A673 (cell line): ENCODE data around the gene IFT122. TPM values are rescaled to one million over a fixed set of nuclear protein-coding genes. Genes with fewer than 3 reads are reported as not detected.

Experiments
- BruUV-seq: library from RNA; stranded (reverse); fragments of 400-500 nt; replicated peaks from 2 replicates; lab custom pipeline; 2021; lab: Mats Ljungman, UMichigan
- CTCF ChIA-PET: fragments of 300-600 bp; sonication (Branson Sonifier 250); formaldehyde crosslinking; loops from one replicate; lab custom pipeline; 2022; ENCODE audit warnings: antibody characterized with exemption; lab: Charles Lee
- POLR2A ChIA-PET: fragments of 300-600 bp; sonication (Branson Sonifier 250); formaldehyde crosslinking; loops from one replicate; lab custom pipeline; 2022; ENCODE audit warnings: antibody characterized with exemption; ENCODE audit not compliant: low non-redundant PET; lab: Charles Lee
- DNase-seq: peaks from one replicate; pipeline ENCODE4 v3.0.0-alpha.2; 2015; ENCODE audit warnings: low spot score
- H3K27ac ChIP-seq: fragments of 200-600 bp; sonication (generic); 2 replicates; pipeline ENCODE4 v1.5.1; 2016; ENCODE audit warnings: mixed run types, low read depth, mild to moderate bottlenecking, mixed read lengths, antibody characterized with exemption, low read length; ENCODE audit not compliant: poor library complexity, severe bottlenecking
- H3K27me3 ChIP-seq: fragments of 200-600 bp; sonication (generic); replicated peaks from 2 replicates; pipeline ENCODE4 v1.6.1; 2017; ENCODE audit warnings: mixed run types, low read depth, mild to moderate bottlenecking, mixed read lengths, antibody characterized with exemption, low read length; ENCODE audit not compliant: insufficient read depth, poor library complexity
- H3K36me3 ChIP-seq: fragments of 200-600 bp; sonication (generic); 2 replicates; pipeline ENCODE4 v1.6.1; 2016; ENCODE audit warnings: mixed run types, mild to moderate bottlenecking, mixed read lengths, antibody characterized with exemption, low read length; ENCODE audit not compliant: insufficient read depth, poor library complexity, severe bottlenecking
- H3K4me1 ChIP-seq: fragments of 200-600 bp; sonication (generic); 2 replicates; pipeline ENCODE4 v1.6.1; 2017; ENCODE audit warnings: mixed run types, mild to moderate bottlenecking, mixed read lengths, antibody characterized with exemption, low read length; ENCODE audit not compliant: insufficient read depth, poor library complexity, severe bottlenecking
- H3K4me3 ChIP-seq: fragments of 200-600 bp; sonication (generic); 2 replicates; pipeline ENCODE4 v1.5.1; 2016; ENCODE audit warnings: low read depth, mixed run types, mild to moderate bottlenecking, mixed read lengths, low read length; ENCODE audit not compliant: poor library complexity, severe bottlenecking
- H3K9me3 ChIP-seq: fragments of 200-600 bp; sonication (generic); 2 replicates; pipeline ENCODE4 v1.6.1; 2016; ENCODE audit warnings: mixed run types, low read depth, mild to moderate bottlenecking, mixed read lengths, antibody characterized with exemption, low read length; ENCODE audit not compliant: poor library complexity, severe bottlenecking
- EZH2 ChIP-seq: fragments of 200-600 bp; sonication (generic); IDR thresholded peaks from 2 replicates; pipeline ENCODE4 v1.6.1; 2017; ENCODE audit warnings: borderline replicate concordance, low read depth, mild to moderate bottlenecking, mixed read lengths, antibody characterized with exemption, low read length; ENCODE audit not compliant: poor library complexity, severe bottlenecking
- intact Hi-C: fragments of 100-400 bp; cut with micrococcal nuclease; formaldehyde crosslinking; loops from one replicate; pipeline ENCODE4 v1.10.0; 2022; ENCODE audit not compliant: unreplicated experiment
- total RNA-seq: library from RNA; stranded (reverse); gene quantifications from 2 replicates; pipeline ENCODE4 v1.2.3, GENCODE V29; 2021
- TF ChIP-seq, protein P1 (sequence below): fragments of 300-800, 200-600 bp; sonication (generic); conservative IDR thresholded peaks from 2 replicates; pipeline ENCODE4 v1.5.1; 2017; ENCODE audit warnings: low read depth, mild to moderate bottlenecking, antibody characterized with exemption, low read length, moderate library complexity, mixed read lengths

Gene IFT122
- total RNA-seq, 1 experiment from 2014 or later: 48.2 TPM

DNA sequence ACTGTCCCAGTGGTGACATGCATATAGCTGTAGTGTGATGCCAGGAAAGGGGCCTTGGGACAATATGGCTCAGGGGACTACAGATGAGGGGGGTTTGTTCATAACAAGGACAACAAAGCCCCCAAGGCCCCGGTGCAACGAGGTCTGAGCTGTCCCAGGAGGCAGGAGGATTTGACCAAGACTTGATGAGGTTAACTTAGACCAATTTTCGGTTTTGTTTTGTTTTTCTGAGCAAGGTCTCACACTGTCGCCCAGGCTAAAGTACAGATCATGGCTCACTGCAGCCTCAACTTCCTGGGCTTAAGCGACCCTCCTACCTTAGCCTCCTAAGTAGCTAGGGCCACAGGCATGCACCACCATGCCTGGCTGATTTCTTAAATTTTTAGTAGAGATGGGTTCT lies 35.4 kb upstream of the IFT122 start:
- Histone ChIP-seq H3K27ac (no peak overlapping the region), H3K27me3 (no peaks in the 10 kb centered on the region), H3K4me1 (no peaks in the 10 kb centered on the region), H3K4me3 (no peak overlapping the region), H3K36me3 (no peaks in the 10 kb centered on the region), H3K9me3 (no peaks in the 10 kb centered on the region)
- intact Hi-C loops: no loop called here
- TF ChIP-seq, protein P1, sequence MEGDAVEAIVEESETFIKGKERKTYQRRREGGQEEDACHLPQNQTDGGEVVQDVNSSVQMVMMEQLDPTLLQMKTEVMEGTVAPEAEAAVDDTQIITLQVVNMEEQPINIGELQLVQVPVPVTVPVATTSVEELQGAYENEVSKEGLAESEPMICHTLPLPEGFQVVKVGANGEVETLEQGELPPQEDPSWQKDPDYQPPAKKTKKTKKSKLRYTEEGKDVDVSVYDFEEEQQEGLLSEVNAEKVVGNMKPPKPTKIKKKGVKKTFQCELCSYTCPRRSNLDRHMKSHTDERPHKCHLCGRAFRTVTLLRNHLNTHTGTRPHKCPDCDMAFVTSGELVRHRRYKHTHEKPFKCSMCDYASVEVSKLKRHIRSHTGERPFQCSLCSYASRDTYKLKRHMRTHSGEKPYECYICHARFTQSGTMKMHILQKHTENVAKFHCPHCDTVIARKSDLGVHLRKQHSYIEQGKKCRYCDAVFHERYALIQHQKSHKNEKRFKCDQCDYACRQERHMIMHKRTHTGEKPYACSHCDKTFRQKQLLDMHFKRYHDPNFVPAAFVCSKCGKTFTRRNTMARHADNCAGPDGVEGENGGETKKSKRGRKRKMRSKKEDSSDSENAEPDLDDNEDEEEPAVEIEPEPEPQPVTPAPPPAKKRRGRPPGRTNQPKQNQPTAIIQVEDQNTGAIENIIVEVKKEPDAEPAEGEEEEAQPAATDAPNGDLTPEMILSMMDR: no peak
- TF ChIP-seq EZH2: no peak
- POLR2A ChIA-PET: no interaction called here
- CTCF ChIA-PET: no interaction called here
- BruUV-seq: no TSS peak
- DNase-seq: no peak

DNA sequence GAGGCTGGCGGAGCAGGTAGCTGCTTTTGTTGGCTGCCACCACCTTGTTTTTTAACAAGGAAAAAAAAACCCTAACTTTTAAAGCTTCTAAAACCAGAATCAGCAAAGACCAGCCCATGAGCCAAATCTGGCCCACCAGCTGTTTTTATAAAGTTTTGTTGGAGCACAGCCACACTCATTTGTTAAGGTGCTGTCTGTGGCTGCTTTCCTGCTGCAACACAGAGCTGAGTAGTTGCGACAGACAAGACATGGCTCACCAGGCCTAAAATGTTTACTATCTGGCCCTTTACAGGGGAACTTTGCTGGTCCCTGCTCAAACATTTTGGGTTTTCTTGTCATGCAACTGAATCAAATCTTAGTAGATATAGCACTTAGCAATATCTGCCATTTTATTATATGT lies 30.5 kb upstream of the IFT122 start:
- CTCF ChIA-PET: no interaction called here
- BruUV-seq: no TSS peak
- DNase-seq: no peak

DNA sequence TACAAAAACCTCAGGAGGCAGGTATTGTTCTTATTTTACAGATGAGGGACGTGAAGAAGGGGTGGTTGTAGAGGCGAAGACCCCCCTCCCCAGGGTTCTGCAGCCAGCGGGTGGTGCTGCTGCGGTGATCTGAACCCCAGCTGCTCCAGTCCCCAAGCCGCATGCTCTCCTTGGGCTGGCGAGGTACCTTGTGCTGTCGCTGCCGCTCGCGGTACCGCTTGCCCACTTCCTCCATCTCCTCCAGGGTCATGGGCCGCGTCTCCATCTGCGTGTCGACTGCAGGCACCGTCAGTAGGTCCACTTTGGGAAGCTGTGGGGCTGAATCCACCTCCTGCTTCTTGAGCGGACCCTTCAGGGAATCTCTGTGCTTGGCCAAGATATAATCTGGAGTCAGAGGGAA lies 29.1 kb upstream of the IFT122 start:
- DNase-seq: no peak
- Histone ChIP-seq H3K27ac (no peak overlapping the region), H3K4me3 (no peak overlapping the region), H3K36me3 (no peaks in the 10 kb centered on the region), H3K9me3 (no peaks in the 10 kb centered on the region), H3K27me3 (no peaks in the 10 kb centered on the region), H3K4me1 (peaks cover 7% of the 10 kb centered on the region)
- ChIA-PET CTCF (no interaction called here), POLR2A (no interaction called here)
- intact Hi-C loops: no loop called here
- no peak for TF ChIP-seq EZH2
- TF ChIP-seq, protein P1: no peak
- BruUV-seq: no TSS peak

More for the DNA sequence above, 30.5 kb upstream of the IFT122 start:
- intact Hi-C loops: no loop called here
- Histone ChIP-seq H3K9me3 (no peaks in the 10 kb centered on the region), H3K27me3 (no peaks in the 10 kb centered on the region), H3K27ac (no peak overlapping the region), H3K4me1 (peaks cover 7% of the 10 kb centered on the region), H3K36me3 (no peaks in the 10 kb centered on the region), H3K4me3 (no peak overlapping the region)
- TF ChIP-seq, protein P1: no peak
- TF ChIP-seq EZH2: no peak
- POLR2A ChIA-PET: no interaction called here
